ENCODE measurements around the gene ADCY7.
A peak's percentile ranks its signal among the peaks of the same experiment; 100 is the strongest.

GRCh38 chr16:50326835-50327465 is 60.6 kb downstream of the ADCY7 start:
- peak; percentile 38 for TF ChIP-seq CTCF (IDR thresholded peaks at IDR 0.05; ENCODE audit: poor library complexity)
- no peak for TF ChIP-seq EZH2 (IDR thresholded peaks at IDR 0.05; ENCODE audit: borderline replicate concordance)
